H1 (cell line): ENCODE measurements around the gene ST14. TPM values are rescaled to one million over a fixed set of nuclear protein-coding genes. Genes with fewer than 3 reads are reported as not detected.

ENCODE experiments used
- CTCF ChIA-PET: fragments of 300-600 bp; sonication (Branson Sonifier 250); formaldehyde crosslinking; loops from one replicate; lab custom pipeline; 2021; ENCODE audit not compliant: partially characterized antibody; lab: Charles Lee
- POLR2A ChIA-PET: fragments of 300-600 bp; sonication (Branson Sonifier 250); formaldehyde crosslinking; loops from one replicate; lab custom pipeline; 2021; ENCODE audit warnings: inconsistent platforms; ENCODE audit not compliant: partially characterized antibody; lab: Charles Lee
- DNase-seq, 2 experiments: peaks; one replicate each; pipeline versions ENCODE4 v3.0.0 to v3.0.0-alpha.2; 2010 to 2022; ENCODE audit warnings: low spot score in 2 of 2, low read depth in 1 of 2, mixed read lengths in 1 of 2
- FAIRE-seq: peaks from 2 replicates; lab custom pipeline; 2011; peaks lifted over from hg19 to GRCh38; lab: Jason Lieb, UNC
- H2AFZ ChIP-seq: 2 replicates; pipeline ENCODE4 v1.8.1; 2012; ENCODE audit warnings: low read length, inconsistent platforms
- H2AK5ac ChIP-seq: 2 replicates; pipeline ENCODE4 v1.6.1; 2013; ENCODE audit warnings: low read depth, low read length
- H2BK120ac ChIP-seq: replicated peaks from 2 replicates; pipeline ENCODE3; 2013; ENCODE audit warnings: low read depth, low read length, inconsistent platforms
- H2BK12ac ChIP-seq: 2 replicates; pipeline ENCODE4 v1.6.1; 2013; ENCODE audit warnings: low read depth, low read length
- H2BK15ac ChIP-seq: 2 replicates; pipeline ENCODE4 v1.6.1; 2013; ENCODE audit warnings: low read length
- H2BK20ac ChIP-seq: 2 replicates; pipeline ENCODE4 v1.6.1; 2013; ENCODE audit warnings: low read length
- H2BK5ac ChIP-seq: 2 replicates; pipeline ENCODE4 v1.6.1; 2013; ENCODE audit warnings: low read depth, low read length
- H3K14ac ChIP-seq: 2 replicates; pipeline ENCODE4 v1.6.1; 2013; ENCODE audit warnings: inconsistent platforms; ENCODE audit not compliant: insufficient read length
- H3K18ac ChIP-seq: 2 replicates; pipeline ENCODE4 v1.6.1; 2013; ENCODE audit warnings: low read length; ENCODE audit errors: extremely low read depth
- H3K23ac ChIP-seq: 2 replicates; pipeline ENCODE4 v1.6.1; 2013; ENCODE audit warnings: inconsistent platforms; ENCODE audit not compliant: insufficient read length
- H3K23me2 ChIP-seq: 2 replicates; pipeline ENCODE4 v1.6.1; 2013; ENCODE audit warnings: low read depth, low read length
- H3K27ac ChIP-seq: 2 replicates; pipeline ENCODE4 v1.6.1; 2011; ENCODE audit warnings: low read depth, low read length, inconsistent platforms
- H3K27me3 ChIP-seq, 4 experiments: replicated peaks in 1 of 4; 1 replicate in 1 of 4; 2 replicates in 3 of 4; pipeline versions ENCODE4 v1.6.1 to v1.8.1; 2011 to 2013; ENCODE audit warnings: low read length in 3 of 4, mild to moderate bottlenecking in 3 of 4, inconsistent platforms in 2 of 4, mixed read lengths in 2 of 4, moderate library complexity in 1 of 4; ENCODE audit not compliant: control insufficient read depth in 3 of 4, insufficient read depth in 3 of 4; ENCODE audit errors: extremely low read depth in 1 of 4
- H3K36me3 ChIP-seq, 4 experiments: 2 replicates each; pipeline versions ENCODE4 v1.6.1 to v1.8.1; 2011 to 2013; ENCODE audit warnings: mild to moderate bottlenecking in 4 of 4, low read length in 3 of 4, moderate library complexity in 2 of 4, control low read depth in 1 of 4, inconsistent platforms in 1 of 4; ENCODE audit not compliant: insufficient read depth in 4 of 4, control insufficient read depth in 2 of 4
- H3K4ac ChIP-seq: replicated peaks from 2 replicates; pipeline ENCODE3; 2013; ENCODE audit warnings: low read length, low read depth, mixed read lengths, inconsistent platforms; ENCODE audit not compliant: insufficient read length
- H3K4me1 ChIP-seq, 4 experiments: replicated peaks in 1 of 4; 1 replicate in 1 of 4; 2 replicates in 3 of 4; pipeline versions ENCODE4 v1.6.1 to v1.8.1; 2011 to 2013; ENCODE audit warnings: low read length in 3 of 4, inconsistent platforms in 2 of 4, mixed read lengths in 1 of 4; ENCODE audit not compliant: insufficient read depth in 4 of 4, control insufficient read depth in 3 of 4
- H3K4me2 ChIP-seq, 2 experiments: 2 replicates each; pipeline versions ENCODE4 v1.6.1 to v1.8.1; 2011 to 2013; ENCODE audit warnings: low read depth in 2 of 2, low read length in 2 of 2, control low read depth in 1 of 2, inconsistent platforms in 1 of 2, mild to moderate bottlenecking in 1 of 2; ENCODE audit not compliant: insufficient read depth in 1 of 2
- H3K4me3 ChIP-seq, 4 experiments: fragments of 200-600, 300-600 bp in 1 of 4; sonication (generic), shearing (Covaris generic), sonication (Bioruptor Twin) in 1 of 4; 2 replicates each; pipeline versions ENCODE4 v1.5.1 to v1.8.1; 2011 to 2016; ENCODE audit warnings: low read length in 4 of 4, low read depth in 3 of 4, control low read depth in 2 of 4, inconsistent platforms in 2 of 4, mild to moderate bottlenecking in 2 of 4, mixed read lengths in 1 of 4, moderate library complexity in 1 of 4; ENCODE audit not compliant: insufficient read depth in 2 of 4; ENCODE audit errors: extremely low read depth in 1 of 4
- H3K56ac ChIP-seq: replicated peaks from 2 replicates; pipeline ENCODE3; 2013; ENCODE audit warnings: low read depth, mild to moderate bottlenecking, mixed read lengths, low read length, inconsistent platforms; ENCODE audit not compliant: insufficient read length
- H3K79me1 ChIP-seq: 2 replicates; pipeline ENCODE4 v1.6.1; 2013; ENCODE audit warnings: low read depth, low read length, control low read depth
- H3K79me2 ChIP-seq, 2 experiments: 2 replicates each; pipeline versions ENCODE4 v1.6.1 to v1.8.1; 2012 to 2013; ENCODE audit warnings: low read length in 2 of 2, mild to moderate bottlenecking in 2 of 2, inconsistent platforms in 1 of 2; ENCODE audit not compliant: insufficient read depth in 2 of 2, control insufficient read depth in 1 of 2
- H3K9ac ChIP-seq, 4 experiments: replicated peaks in 1 of 4; 1 replicate in 1 of 4; 2 replicates in 3 of 4; pipeline versions ENCODE4 v1.6.1 to v1.8.1; 2011 to 2013; ENCODE audit warnings: low read depth in 3 of 4, low read length in 3 of 4, control low read depth in 2 of 4, mild to moderate bottlenecking in 2 of 4, moderate library complexity in 2 of 4, inconsistent platforms in 1 of 4; ENCODE audit errors: extremely low read depth in 1 of 4
- H3K9me3 ChIP-seq, 2 experiments: 2 replicates each; pipeline versions ENCODE4 v1.6.1 to v1.8.1; 2012 to 2013; ENCODE audit warnings: mild to moderate bottlenecking in 2 of 2, moderate library complexity in 2 of 2, control low read depth in 1 of 2, inconsistent platforms in 1 of 2, low read depth in 1 of 2, low read length in 1 of 2, mixed read lengths in 1 of 2; ENCODE audit not compliant: insufficient read depth in 2 of 2
- H4K20me1 ChIP-seq, 2 experiments: replicated peaks in 1 of 2; 2 replicates each; pipeline versions ENCODE3 to v1.8.1; 2011 to 2013; ENCODE audit warnings: inconsistent platforms in 2 of 2, low read length in 2 of 2, mild to moderate bottlenecking in 1 of 2; ENCODE audit not compliant: insufficient read depth in 2 of 2, control insufficient read depth in 1 of 2
- H4K5ac ChIP-seq: 2 replicates; pipeline ENCODE4 v1.6.1; 2013; ENCODE audit warnings: low read length, low read depth, mixed read lengths, inconsistent platforms; ENCODE audit not compliant: insufficient read length
- H4K8ac ChIP-seq: 2 replicates; pipeline ENCODE4 v1.8.0; 2013; ENCODE audit warnings: mild to moderate bottlenecking, moderate library complexity, low read length, inconsistent platforms; ENCODE audit not compliant: insufficient read depth; ENCODE audit errors: extremely low read depth
- H4K91ac ChIP-seq: replicated peaks from 2 replicates; pipeline ENCODE3; 2013; ENCODE audit warnings: low read length, mixed read lengths, inconsistent platforms; ENCODE audit not compliant: insufficient read length
- CHD1 ChIP-seq: IDR thresholded peaks from 2 replicates; pipeline ENCODE4 v1.6.1; 2012; ENCODE audit warnings: low read depth, low read length, improper control_type of control experiment
- EGR1 ChIP-seq: IDR thresholded peaks from 2 replicates; pipeline ENCODE4 v1.6.1; 2011; ENCODE audit warnings: low read depth, low read length, borderline replicate concordance
- FOSL1 ChIP-seq: IDR thresholded peaks from 2 replicates; pipeline ENCODE4 v1.6.1; 2011; ENCODE audit warnings: mild to moderate bottlenecking, low read depth, low read length, moderate library complexity; ENCODE audit not compliant: insufficient read depth
- GABPA ChIP-seq: IDR thresholded peaks from 2 replicates; pipeline ENCODE4 v1.6.1; 2011; ENCODE audit warnings: mild to moderate bottlenecking, low read length, moderate library complexity, borderline replicate concordance; ENCODE audit not compliant: insufficient read depth
- GTF2F1 ChIP-seq: IDR thresholded peaks from 2 replicates; pipeline ENCODE4 v1.6.1; 2012; ENCODE audit warnings: low read depth, low read length, improper control_type of control experiment, borderline replicate concordance
- JUND ChIP-seq: IDR thresholded peaks from 2 replicates; pipeline ENCODE4 v1.6.1; 2011; ENCODE audit warnings: mild to moderate bottlenecking, improper control_type of control experiment, low read length
- KDM1A ChIP-seq: fragments of 200-600, 300-600 bp; sonication (generic); IDR thresholded peaks from 2 replicates; pipeline ENCODE4 v1.7.1; 2016; ENCODE audit warnings: mild to moderate bottlenecking, low read length, borderline replicate concordance
- MAFK ChIP-seq: IDR thresholded peaks from 2 replicates; pipeline ENCODE4 v1.6.1; 2012; ENCODE audit warnings: low read depth, mild to moderate bottlenecking, improper control_type of control experiment, low read length
- PHF8 ChIP-seq: fragments of 200-600 bp; sonication (generic); conservative IDR thresholded peaks from 2 replicates; pipeline ENCODE4 v1.7.1; 2012; ENCODE audit warnings: low read depth, mild to moderate bottlenecking, inconsistent platforms, low read length, moderate library complexity
- RAD21 ChIP-seq, 2 experiments: IDR thresholded peaks in 1 of 2; conservative IDR thresholded peaks in 1 of 2; 2 replicates each; pipeline ENCODE4 v1.6.1; 2011; ENCODE audit warnings: low read depth in 2 of 2, low read length in 2 of 2, improper control_type of control experiment in 1 of 2, inconsistent platforms in 1 of 2, mild to moderate bottlenecking in 1 of 2, moderate library complexity in 1 of 2
- RBBP5 ChIP-seq: IDR thresholded peaks from 2 replicates; pipeline ENCODE4 v1.7.1; 2012; ENCODE audit warnings: low read depth, mild to moderate bottlenecking, inconsistent platforms, low read length, moderate library complexity, borderline replicate concordance
- SUZ12 ChIP-seq: fragments of 200-600 bp; sonication (generic); IDR thresholded peaks from 2 replicates; pipeline ENCODE4 v1.6.1; 2012; ENCODE audit warnings: mild to moderate bottlenecking, inconsistent platforms, low read length, moderate library complexity, mixed read lengths
- TEAD4 ChIP-seq: IDR thresholded peaks from 2 replicates; pipeline ENCODE4 v1.6.1; 2012; ENCODE audit warnings: low read depth, low read length, inconsistent platforms, mixed read lengths
- WGBS, 2 experiments: shearing (Covaris generic) in 1 of 2; methylation state at CpG; one replicate each; pipeline versions ENCODE4 v1.1.6 to v1.1.7; 2013 to 2015; ENCODE audit warnings: low lambda C conversion rate in 2 of 2, mixed read lengths in 2 of 2, inconsistent platforms in 1 of 2, low coverage in 1 of 2, missing lambda C conversion rate in 1 of 2; ENCODE audit not compliant: insufficient replicate concordance in 2 of 2, insufficient coverage in 1 of 2, insufficient read length in 1 of 2; ENCODE audit errors: extremely low coverage in 1 of 2, missing lambda C conversion rate in 1 of 2; 5-methylcytosine and 5-hydroxymethylcytosine counted together
- polyA plus RNA-seq, 7 experiments: library from polyadenylated mRNA; depleted of rRNA in 3 of 7; stranded (reverse) in 5 of 7; unstranded in 2 of 7; fragments of >200 nt in 5 of 7; fragments of 200-250 nt in 2 of 7; gene quantifications; 1 replicate in 5 of 7; 2 replicates in 1 of 7; 4 replicates in 1 of 7; pipeline versions ENCODE4 v1.2.1 to v1.2.3, GENCODE V29; 2011 to 2013; ENCODE audit warnings: missing spikeins in 2 of 7, mixed read lengths in 2 of 7
- total RNA-seq: library from RNA; stranded (reverse); fragmentation: NEBNext Ultra II Directional; extraction: Animal tissue kit (Norgen Biotek cat#: 25700); gene quantifications from 2 replicates; pipeline ENCODE4 v1.2.1, GENCODE V29; 2021

Gene ST14
- total and polyA plus RNA-seq, 2 of the 8 experiments (the other 6 are each of a cell fraction or from before 2014, with no cell fraction given): 22.4 to 24.9 TPM

- no peaks in the 10 kb centered on the region for H3K9me3 ChIP-seq
- ChIA-PET POLR2A (interaction anchor here (1.2 to 2.8 kb wide), 3 partner anchors 10 to 168 kb away, joined by 3 to 11 read pairs (median 10); no protein-coding TSS in a partner anchor), CTCF (interaction anchor here (0.6 to 3.6 kb wide), 15 partner anchors 11 to 442 kb away, joined by 3 to 60 read pairs (median 6); no protein-coding TSS in a partner anchor)
- H2BK15ac ChIP-seq: no peak overlapping the region
- H4K5ac ChIP-seq: no peak overlapping the region
- H4K20me1 ChIP-seq: peaks cover 2 to 10% of the 10 kb centered on the region in 2 experiments
- H3K4me3 ChIP-seq: no peak overlapping the region
- H3K36me3 ChIP-seq: peaks cover 17 to 57% (median 30%) of the 10 kb centered on the region in 4 experiments
- no peak overlapping the region for H2AK5ac ChIP-seq
- H2BK120ac ChIP-seq: no peak overlapping the region
- no peaks in the 10 kb centered on the region for H3K23me2 ChIP-seq
- H4K91ac ChIP-seq: no peak overlapping the region
- no peak overlapping the region for H3K9ac ChIP-seq
- no peak overlapping the region for H3K56ac ChIP-seq
- no peak overlapping the region for H2AFZ ChIP-seq
- H3K14ac ChIP-seq: no peak overlapping the region
- peaks cover 0 to 15% (median 7%) of the 10 kb centered on the region in 4 experiments; a peak in 5 of 7 replicates for H3K4me1 ChIP-seq
- no peak overlapping the region for H3K18ac ChIP-seq
- FAIRE-seq (no peak), DNase-seq (no peak)
- H3K4ac ChIP-seq: no peak overlapping the region
- 94% methylated on average over 7 of the region's 7 CpGs; no CpG with 5 or more reads in 1 of the 2 experiments for WGBS, 2 experiments
- H3K79me2 ChIP-seq: no peaks in the 10 kb centered on the region
- H3K23ac ChIP-seq: no peak overlapping the region
- H3K79me1 ChIP-seq: no peaks in the 10 kb centered on the region; the same call in 1 of the 2 replicates
- H3K27ac ChIP-seq: no peak overlapping the region
- H3K27me3 ChIP-seq: no peaks in the 10 kb centered on the region
- no peak overlapping the region for H2BK5ac ChIP-seq
- H2BK12ac ChIP-seq: no peak overlapping the region
- no peak overlapping the region for H2BK20ac ChIP-seq
- no peak overlapping the region for H3K4me2 ChIP-seq
- H4K8ac ChIP-seq: no peak overlapping the region
- TF ChIP-seq FOSL1: no peak
- TF ChIP-seq JUND: no peak
- TF ChIP-seq EGR1: no peak
- no peak for TF ChIP-seq TEAD4
- no peak for TF ChIP-seq RBBP5
- TF ChIP-seq MAFK: no peak
- no peak for TF ChIP-seq GTF2F1
- TF ChIP-seq KDM1A: no peak
- no peak for TF ChIP-seq PHF8
- TF ChIP-seq CHD1: no peak
- no peak for TF ChIP-seq SUZ12
- no peak; a peak in 1 of 4 replicates for TF ChIP-seq RAD21 (IDR thresholded peaks at IDR 0.05 in 1 of 2, conservative IDR thresholded peaks at IDR 0.05 in 1 of 2; ENCODE audit: low read depth in 2 of 2, low read length in 2 of 2)
- no peak for TF ChIP-seq GABPA
These were observed 14.7 kb upstream of the ST14 start for GRCh38 chr11:130144861-130145281.
